ENCODE data around the gene TPBG.

GRCh38 chr6:82371799-82372546 is 8.4 kb downstream of the TPBG start:
- TF ChIP-seq CTCF (IDR thresholded peaks at IDR 0.05) (no peak), POLR2A (IDR thresholded peaks at IDR 0.05) (no peak), POLR2AphosphoS5 (IDR thresholded peaks at IDR 0.05; ENCODE audit: insufficient read depth in 1 of 2, low read depth in 1 of 2) (no peak)

Data from vagina (tissue), 2 donors.